ENCODE measurements around the gene MYBPHL.
"Not testable (repeated sequence)": the region's sequence is repeated elsewhere in the genome, so short reads cannot be mapped to it uniquely, and the experiment has no call there.

The MYBPHL gene

DNA sequence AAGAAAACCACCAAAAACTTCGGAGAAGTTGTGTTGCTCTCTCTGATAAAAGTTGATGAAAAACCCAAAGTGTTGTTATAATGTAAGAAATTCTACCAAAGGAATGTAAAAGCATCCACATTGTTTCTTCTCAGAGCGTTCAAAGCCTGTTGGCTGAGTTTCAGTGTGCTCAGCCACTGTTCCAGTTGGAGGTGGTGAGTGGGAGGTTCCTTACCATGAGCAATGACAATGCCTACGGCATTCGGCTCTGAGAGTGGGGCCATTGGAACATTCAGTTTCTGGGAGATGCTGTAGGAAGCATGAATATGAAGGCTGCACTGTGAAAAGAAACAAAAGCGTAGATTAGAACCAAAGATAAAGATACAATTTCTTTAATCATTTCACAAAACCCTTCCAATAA, 20.5 kb upstream of the MYBPHL start:
- FAIRE-seq: no peak
- TF ChIP-seq POLR2AphosphoS5 (IDR thresholded peaks at IDR 0.05; ENCODE audit: low read depth, low read length): no peak
- no peak for DNase-seq (ENCODE audit: insufficient read length)

DNA sequence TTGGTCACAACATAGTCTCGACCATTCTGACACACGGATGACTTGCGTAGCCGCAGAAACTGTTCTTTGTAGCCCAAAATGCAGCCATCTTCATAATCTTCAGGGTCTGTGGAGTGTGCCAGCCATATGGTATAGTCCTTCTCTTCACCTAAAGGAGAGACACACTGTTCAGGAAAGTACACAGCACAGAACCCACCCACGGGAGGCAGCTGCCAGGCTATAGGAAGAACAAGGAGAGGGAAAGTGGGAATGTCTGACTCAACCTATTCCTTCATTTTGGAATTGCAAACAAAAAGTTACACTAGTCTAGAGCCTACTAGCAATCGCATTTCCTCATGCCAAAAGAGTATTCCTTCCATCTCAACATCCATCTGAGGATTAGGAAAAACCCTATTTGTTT, 16.2 kb upstream of the MYBPHL start:
- no peak for FAIRE-seq

DNA sequence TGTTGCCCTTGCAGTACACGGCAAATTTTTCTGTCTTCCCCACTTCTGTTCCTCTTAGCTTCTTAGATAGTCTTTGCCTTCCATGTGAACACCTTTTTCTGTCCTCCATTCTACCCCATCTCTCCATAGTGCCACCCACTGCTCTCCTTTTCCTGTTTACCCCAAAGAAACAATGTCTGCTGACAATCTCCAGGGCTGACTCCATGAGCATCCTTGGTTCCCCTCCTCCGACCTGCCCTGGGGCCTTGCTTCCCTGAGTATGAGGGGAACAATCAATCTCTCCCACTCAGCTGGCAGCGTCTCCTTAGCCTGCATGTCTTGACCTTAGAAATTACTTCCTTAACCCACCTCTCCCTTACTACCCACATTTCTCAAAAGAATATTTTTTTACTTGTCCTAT, 12.3 kb upstream of the MYBPHL start:
- TF ChIP-seq TAF1 (IDR thresholded peaks at IDR 0.05; ENCODE audit: borderline replicate concordance, low read depth, low read length) (no peak), POLR2A (IDR thresholded peaks at IDR 0.05; ENCODE audit: low read depth, low read length) (no peak), POLR2AphosphoS5 (IDR thresholded peaks at IDR 0.05; ENCODE audit: low read depth, low read length) (no peak)
- DNase-seq (ENCODE audit: insufficient read length) (no peak), FAIRE-seq (no peak)

More for the DNA sequence above, 16.2 kb upstream of the MYBPHL start:
- no peak for DNase-seq (ENCODE audit: insufficient read length)
- no peak for TF ChIP-seq TAF1 (IDR thresholded peaks at IDR 0.05; ENCODE audit: borderline replicate concordance, low read depth, low read length)
- no peak for TF ChIP-seq POLR2A (IDR thresholded peaks at IDR 0.05; ENCODE audit: low read depth, low read length)
- no peak for TF ChIP-seq POLR2AphosphoS5 (IDR thresholded peaks at IDR 0.05; ENCODE audit: low read depth, low read length)

DNA sequence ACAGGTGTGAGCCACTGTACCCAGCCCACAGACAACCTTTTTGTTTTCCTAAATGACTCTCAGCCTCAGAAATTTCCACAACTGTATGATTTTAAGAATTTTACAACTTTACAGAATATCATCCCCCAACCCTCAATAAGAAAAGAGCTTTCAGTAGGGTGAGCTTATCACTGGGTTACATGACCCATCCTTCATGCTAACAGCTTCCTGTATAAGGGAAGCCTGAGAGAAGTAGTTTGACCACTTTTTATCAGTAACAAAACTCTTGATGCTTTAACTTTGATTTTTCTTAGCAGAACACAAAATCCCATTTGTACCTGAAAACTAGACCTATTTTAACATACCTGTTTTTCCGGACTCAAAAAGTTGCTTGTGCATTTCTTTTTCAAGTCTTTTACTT, 9.7 kb upstream of the MYBPHL start:
- DNase-seq (ENCODE audit: insufficient read length): no peak
- TF ChIP-seq POLR2A (IDR thresholded peaks at IDR 0.05; ENCODE audit: low read depth, low read length) (no peak), POLR2AphosphoS5 (IDR thresholded peaks at IDR 0.05; ENCODE audit: low read depth, low read length) (no peak), TAF1 (IDR thresholded peaks at IDR 0.05; ENCODE audit: borderline replicate concordance, low read depth, low read length) (no peak)
- no peak for FAIRE-seq

DNA sequence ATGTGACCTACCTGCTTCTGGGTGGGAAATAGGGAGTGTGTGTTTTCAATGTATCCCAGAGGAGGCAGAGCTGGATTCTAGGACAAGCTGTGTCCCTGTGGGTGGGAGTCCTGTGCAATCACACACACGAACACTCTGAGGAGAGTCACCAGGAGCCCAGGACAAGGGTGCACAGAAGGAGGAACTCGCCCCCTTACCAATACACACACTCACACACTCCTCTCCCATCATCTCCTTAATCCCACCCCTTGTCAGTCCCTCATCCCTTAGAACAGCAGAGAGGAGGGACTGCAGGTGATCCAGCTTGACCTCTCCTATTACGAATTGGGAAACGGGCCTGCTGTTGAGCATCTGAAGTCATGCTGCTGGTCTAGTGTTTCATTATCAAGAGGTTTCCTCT, 8.5 kb upstream of the MYBPHL start:
- DNase-seq (ENCODE audit: insufficient read length): no peak
- no peak for FAIRE-seq
- no peak for TF ChIP-seq POLR2A (IDR thresholded peaks at IDR 0.05; ENCODE audit: low read depth, low read length)
- no peak for TF ChIP-seq TAF1 (IDR thresholded peaks at IDR 0.05; ENCODE audit: borderline replicate concordance, low read depth, low read length)
- TF ChIP-seq POLR2AphosphoS5 (IDR thresholded peaks at IDR 0.05; ENCODE audit: low read depth, low read length): no peak

DNA sequence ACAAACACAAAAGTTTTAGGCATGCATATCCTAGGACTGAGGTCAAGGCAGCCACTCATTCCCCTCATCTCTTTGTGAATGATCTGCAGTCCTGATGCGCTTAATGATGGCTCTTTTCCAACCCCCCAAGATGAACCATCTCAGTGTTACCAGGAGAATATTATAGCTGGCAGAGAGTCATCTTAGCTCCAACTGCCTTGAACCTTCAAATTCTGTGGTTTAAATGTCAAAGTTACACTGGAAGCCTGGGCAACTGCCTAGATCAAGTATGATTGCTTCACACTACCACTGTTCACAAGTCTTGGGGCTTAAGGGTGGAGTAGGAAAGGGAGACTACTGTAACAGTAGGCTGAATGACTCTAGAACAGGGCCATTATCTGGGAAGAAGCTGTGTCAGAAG, 8.0 kb upstream of the MYBPHL start:
- DNase-seq (ENCODE audit: insufficient read length): no peak
- no peak for FAIRE-seq
- TF ChIP-seq POLR2A (IDR thresholded peaks at IDR 0.05; ENCODE audit: low read depth, low read length) (no peak), TAF1 (IDR thresholded peaks at IDR 0.05; ENCODE audit: borderline replicate concordance, low read depth, low read length) (no peak), POLR2AphosphoS5 (IDR thresholded peaks at IDR 0.05; ENCODE audit: low read depth, low read length) (no peak)

DNA sequence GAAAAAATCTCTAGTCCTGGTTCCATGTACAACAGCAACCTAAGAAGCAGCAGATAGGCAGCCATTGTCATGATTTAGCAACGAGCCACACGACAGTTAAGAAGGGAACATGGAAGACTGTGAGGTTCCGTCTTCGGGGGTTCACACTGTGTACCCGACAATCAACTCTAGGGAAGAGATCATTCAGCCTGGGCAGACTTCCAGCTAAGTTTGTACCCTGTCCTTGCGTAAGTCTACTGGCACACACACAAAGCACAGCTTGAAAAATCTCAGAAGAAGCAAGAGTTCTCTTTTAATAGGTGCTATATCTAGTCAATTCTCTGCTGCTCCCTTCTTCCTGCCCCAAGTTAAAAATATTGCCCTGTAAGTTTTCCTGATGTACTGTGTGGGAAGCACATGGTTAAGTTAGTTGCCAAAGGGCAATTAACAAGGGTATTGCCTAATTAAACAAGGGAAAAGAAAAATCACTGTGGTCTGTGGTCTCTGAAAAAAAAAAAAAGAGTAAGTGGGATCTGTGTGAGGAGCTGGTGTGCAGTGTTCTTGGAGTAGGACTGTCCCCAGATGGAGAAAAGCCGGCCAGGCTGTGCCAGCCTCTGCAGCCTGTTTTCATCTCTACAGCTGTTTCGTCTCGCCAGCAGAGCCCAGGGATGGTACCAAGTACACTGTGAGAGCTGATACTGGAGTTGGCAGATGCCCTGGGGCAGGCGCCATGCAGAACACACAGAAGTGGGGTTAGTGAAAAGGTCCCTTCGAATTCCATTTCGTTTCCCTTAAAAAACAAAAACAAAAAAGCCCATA, 6.4 kb upstream of the MYBPHL start:
- no peak for DNase-seq (ENCODE audit: insufficient read length)
- TF ChIP-seq POLR2A (IDR thresholded peaks at IDR 0.05; ENCODE audit: low read depth, low read length): no peak
- no peak for FAIRE-seq

DNA sequence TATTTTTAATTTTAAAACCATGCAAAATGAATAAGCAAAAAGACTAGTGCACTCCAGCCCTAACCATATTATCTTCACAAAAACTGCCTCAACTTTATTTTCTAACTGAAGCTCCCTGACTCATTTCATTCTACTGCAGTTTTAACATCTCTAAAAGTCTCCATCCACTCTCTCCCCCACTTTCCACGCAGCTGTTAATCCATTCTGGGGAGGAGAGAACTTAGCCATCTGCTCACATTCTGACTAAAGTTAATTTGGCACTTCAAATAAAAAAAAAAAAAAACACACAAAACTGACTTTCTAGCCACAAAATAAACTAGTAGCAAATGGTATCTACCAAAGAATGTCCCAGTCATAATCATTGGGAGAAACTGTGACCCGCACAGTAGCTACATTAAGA, 5.4 kb upstream of the MYBPHL start:
- DNase-seq (ENCODE audit: insufficient read length) (no peak), FAIRE-seq (no peak)
- TF ChIP-seq TAF1 (IDR thresholded peaks at IDR 0.05; ENCODE audit: borderline replicate concordance, low read depth, low read length) (no peak), POLR2A (IDR thresholded peaks at IDR 0.05; ENCODE audit: low read depth, low read length) (no peak), POLR2AphosphoS5 (IDR thresholded peaks at IDR 0.05; ENCODE audit: low read depth, low read length) (no peak)

DNA sequence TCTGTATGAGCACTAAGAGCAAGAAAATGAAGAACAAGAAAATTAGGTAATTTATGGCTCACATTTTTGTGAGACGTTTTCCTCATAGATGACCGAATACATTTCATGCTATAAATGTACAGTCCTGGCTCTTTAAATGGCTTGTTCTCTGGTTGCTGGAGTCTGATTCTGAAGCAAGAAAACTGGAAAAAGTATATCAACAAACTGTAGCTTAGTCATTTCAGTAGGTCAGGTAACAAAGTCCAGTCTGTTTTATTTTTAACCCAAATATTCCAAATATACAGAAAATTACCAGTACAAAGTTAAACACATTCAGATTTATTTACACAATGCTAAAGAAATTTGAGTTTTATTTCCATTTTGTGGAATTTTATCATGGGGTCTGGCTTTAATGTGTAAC, 2.5 kb upstream of the MYBPHL start:
- no peak for TF ChIP-seq POLR2A (IDR thresholded peaks at IDR 0.05; ENCODE audit: low read depth, low read length)
- no peak for TF ChIP-seq TAF1 (IDR thresholded peaks at IDR 0.05; ENCODE audit: borderline replicate concordance, low read depth, low read length)
- no peak for TF ChIP-seq POLR2AphosphoS5 (IDR thresholded peaks at IDR 0.05; ENCODE audit: low read depth, low read length)
- DNase-seq (ENCODE audit: insufficient read length) (no peak), FAIRE-seq (no peak)

DNA sequence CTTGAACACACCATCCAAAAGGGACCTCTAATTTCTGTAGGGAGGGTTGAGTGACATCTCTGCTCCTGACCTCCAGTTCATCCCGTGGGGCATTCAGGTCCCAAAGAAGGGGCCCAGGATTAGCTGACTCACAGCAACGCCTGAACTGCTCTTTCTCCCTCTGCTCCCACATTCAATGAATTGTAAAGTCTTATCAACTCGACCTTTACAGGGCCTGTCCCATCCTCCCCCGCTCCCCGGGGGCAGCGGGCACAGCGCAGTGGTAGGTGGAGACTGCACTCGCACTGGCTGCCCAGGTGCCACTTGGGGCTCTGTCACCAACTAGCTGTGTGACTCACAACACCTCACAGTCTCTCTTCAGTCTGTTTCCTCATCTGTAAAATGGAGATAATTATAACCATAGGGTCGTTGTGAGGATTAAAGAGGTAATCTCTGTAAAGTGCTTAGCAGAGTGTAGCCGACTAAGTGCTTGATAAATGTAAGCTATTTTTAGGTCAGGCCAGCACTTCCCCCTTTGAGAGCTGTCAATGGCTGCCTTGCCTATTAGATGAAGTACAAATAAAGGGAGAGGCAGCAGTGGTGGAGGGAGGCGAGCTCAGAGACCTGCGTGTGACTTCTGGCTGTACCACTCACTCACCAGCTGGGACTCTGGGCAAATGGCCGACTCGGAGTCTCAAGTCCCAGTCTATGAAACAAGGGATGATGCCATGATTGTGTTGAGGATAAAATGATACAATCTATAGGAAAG, 637 bp upstream of the MYBPHL start:
- FAIRE-seq: no peak
- DNase-seq (ENCODE audit: insufficient read length): no peak
- TF ChIP-seq POLR2A (IDR thresholded peaks at IDR 0.05; ENCODE audit: low read depth, low read length) (no peak), POLR2AphosphoS5 (IDR thresholded peaks at IDR 0.05; ENCODE audit: low read depth, low read length) (no peak), TAF1 (IDR thresholded peaks at IDR 0.05; ENCODE audit: borderline replicate concordance, low read depth, low read length) (no peak)

DNA sequence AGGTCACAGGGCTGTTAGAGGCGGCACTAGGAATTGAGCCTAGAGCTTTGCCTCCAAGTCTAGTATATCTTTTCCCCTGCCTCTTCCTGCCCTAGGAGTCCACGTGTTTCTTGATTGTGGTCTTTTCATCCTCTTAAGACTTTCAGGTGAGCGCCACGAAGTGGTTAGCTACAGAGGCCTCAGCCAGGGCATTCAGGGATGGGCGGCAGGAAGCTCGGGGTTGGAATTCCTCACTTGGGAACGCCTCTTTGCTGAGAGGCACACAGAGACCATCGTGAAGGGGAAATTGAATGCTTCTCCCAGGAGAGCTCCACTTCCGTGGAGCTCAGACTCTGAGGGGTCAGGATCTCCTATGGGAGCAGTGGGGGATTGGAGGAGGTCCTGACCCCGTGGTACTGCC, 820 bp downstream of the MYBPHL start:
- FAIRE-seq: not testable (repeated sequence)

DNA sequence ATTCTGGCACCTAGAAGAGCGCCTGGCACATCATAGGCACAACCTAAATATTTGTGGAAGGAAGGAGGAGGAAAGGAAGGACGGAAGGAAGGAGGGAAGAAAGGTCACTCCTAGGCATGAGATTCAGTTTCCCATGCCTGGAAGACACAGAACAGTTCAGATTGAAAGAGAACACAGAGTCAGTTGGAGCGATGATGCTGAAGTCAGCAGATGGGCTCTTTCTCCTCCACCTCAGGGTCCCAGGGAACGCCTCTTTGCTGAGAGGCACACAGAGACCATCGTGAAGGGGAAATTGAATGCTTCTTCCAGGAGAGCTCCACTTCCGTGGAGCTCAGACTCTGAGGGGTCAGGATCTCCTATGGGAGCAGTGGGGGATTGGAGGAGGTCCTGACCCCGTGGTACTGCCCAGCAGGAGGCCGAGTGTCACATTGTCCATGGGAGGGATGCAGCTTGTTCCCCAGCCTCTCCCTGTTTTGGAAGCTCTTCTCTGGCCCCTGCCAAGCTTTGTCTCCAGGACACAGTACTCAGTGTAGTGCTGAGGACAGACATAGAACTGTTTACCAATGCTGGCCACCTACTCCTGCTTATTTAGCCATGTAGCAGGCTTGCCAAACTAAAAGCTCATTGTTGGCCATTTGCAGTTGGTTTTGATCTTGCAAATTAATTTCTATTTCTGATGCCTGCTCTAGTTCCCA, 2.4 kb downstream of the MYBPHL start:
- FAIRE-seq: no peak
- no peak for TF ChIP-seq POLR2AphosphoS5 (IDR thresholded peaks at IDR 0.05; ENCODE audit: low read depth, low read length)
- no peak for TF ChIP-seq POLR2A (IDR thresholded peaks at IDR 0.05; ENCODE audit: low read depth, low read length)
- TF ChIP-seq TAF1 (IDR thresholded peaks at IDR 0.05; ENCODE audit: borderline replicate concordance, low read depth, low read length): no peak
- no peak for DNase-seq (ENCODE audit: insufficient read length)

More for the DNA sequence above, 820 bp downstream of the MYBPHL start:
- not testable (repeated sequence) for DNase-seq (ENCODE audit: insufficient read length)

All from GM12892 (cell line).